Inflammatory macrophage (primary cell): ENCODE results near the gene MAPKAP1.

Experiments
- DNase-seq, 2 donors: peaks; one replicate each; pipeline ENCODE4 v3.0.0-alpha.2; 2020 to 2022

Gene MAPKAP1

GRCh38 chr9:125672876-125673275 is 34.1 kb downstream of the MAPKAP1 start:
- DNase-seq: no peak

- DNase-seq: peak; percentile 45 to 49
Measured at GRCh38 chr9:125663127-125663526, 43.9 kb downstream of the MAPKAP1 start.

GRCh38 chr9:125660557-125660956 is 46.5 kb downstream of the MAPKAP1 start:
- DNase-seq: no peak

- DNase-seq: no peak
Measured at GRCh38 chr9:125659954-125660353, 47.1 kb downstream of the MAPKAP1 start.

GRCh38 chr9:125659201-125659840 is 47.7 kb downstream of the MAPKAP1 start:
- DNase-seq: no peak

GRCh38 chr9:125656560-125656959 is 50.4 kb downstream of the MAPKAP1 start:
- no peak for DNase-seq

- no peak for DNase-seq
Measured at GRCh38 chr9:125655691-125656410, 51.2 kb downstream of the MAPKAP1 start.

GRCh38 chr9:125655066-125655633 is 51.9 kb downstream of the MAPKAP1 start:
- DNase-seq: no peak

GRCh38 chr9:125654121-125654520 is 52.9 kb downstream of the MAPKAP1 start:
- DNase-seq: no peak

GRCh38 chr9:125653325-125653724 is 53.7 kb downstream of the MAPKAP1 start:
- DNase-seq: peak in 1 of 2 donors; percentile 51

GRCh38 chr9:125652759-125653158 is 54.2 kb downstream of the MAPKAP1 start:
- DNase-seq: peak; percentile 63 to 76

GRCh38 chr9:125652233-125652594 is 54.8 kb downstream of the MAPKAP1 start:
- DNase-seq: no peak

- no peak for DNase-seq
Measured at GRCh38 chr9:125651576-125652232, 55.3 kb downstream of the MAPKAP1 start.

- peak; percentile 89 to 93 for DNase-seq
Measured at GRCh38 chr9:125650271-125650737, 56.7 kb downstream of the MAPKAP1 start.

- no peak for DNase-seq
Measured at GRCh38 chr9:125649826-125650225, 57.2 kb downstream of the MAPKAP1 start.

- DNase-seq: peak; percentile 90 to 94
Measured at GRCh38 chr9:125649315-125649714, 57.7 kb downstream of the MAPKAP1 start.

GRCh38 chr9:125648294-125648693 is 58.7 kb downstream of the MAPKAP1 start:
- DNase-seq: no peak

- DNase-seq: peak in 1 of 2 donors; percentile 35
Measured at GRCh38 chr9:125646621-125647100, 60.3 kb downstream of the MAPKAP1 start.

- no peak for DNase-seq
Measured at GRCh38 chr9:125646217-125646616, 60.8 kb downstream of the MAPKAP1 start.

- no peak for DNase-seq
Measured at GRCh38 chr9:125644819-125645507, 62.0 kb downstream of the MAPKAP1 start.

- no peak for DNase-seq
Measured at GRCh38 chr9:125642311-125642710, 64.7 kb downstream of the MAPKAP1 start.

- no peak for DNase-seq
Measured at GRCh38 chr9:125639057-125639456, 68.0 kb downstream of the MAPKAP1 start.
